ENCODE results near the gene GYPA. TPM values are rescaled to one million over a fixed set of nuclear protein-coding genes. Genes with fewer than 3 reads are reported as not detected.
"Not testable (repeated sequence)": the region's sequence is repeated elsewhere in the genome, so short reads cannot be mapped to it uniquely, and the experiment has no call there.

The GYPA gene
- total RNA-seq, 1 donor from 2014 or later = not detected

DNA sequence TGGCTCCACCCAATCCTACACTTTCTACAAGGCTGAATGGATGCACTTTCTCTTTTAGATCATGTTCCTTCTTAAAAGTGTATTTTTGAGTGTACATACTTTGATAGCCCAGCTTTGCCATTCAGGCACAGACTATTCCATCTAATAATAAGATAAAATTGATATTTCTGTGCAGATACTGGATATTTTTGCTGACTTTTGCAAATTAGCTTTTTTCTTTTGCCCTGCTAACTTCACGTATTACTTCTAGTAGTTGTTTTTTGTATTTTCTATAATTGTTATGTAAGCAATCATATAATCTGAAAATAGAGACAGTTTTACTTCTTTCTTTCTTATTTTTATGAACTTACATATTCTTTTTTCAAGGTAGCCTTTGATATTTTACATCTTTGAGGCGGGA, 13.5 kb upstream of the GYPA start:
- Histone ChIP-seq H3K27me3 (ENCODE audit: control insufficient read depth, insufficient read depth, low read length) (no peaks in the 10 kb centered on the region), H3K4me3 (ENCODE audit: low read depth, low read length) (no peak overlapping the region), H3K36me3 (ENCODE audit: control insufficient read depth, insufficient read depth, low read length) (no peaks in the 10 kb centered on the region)
- TF ChIP-seq, protein P1, sequence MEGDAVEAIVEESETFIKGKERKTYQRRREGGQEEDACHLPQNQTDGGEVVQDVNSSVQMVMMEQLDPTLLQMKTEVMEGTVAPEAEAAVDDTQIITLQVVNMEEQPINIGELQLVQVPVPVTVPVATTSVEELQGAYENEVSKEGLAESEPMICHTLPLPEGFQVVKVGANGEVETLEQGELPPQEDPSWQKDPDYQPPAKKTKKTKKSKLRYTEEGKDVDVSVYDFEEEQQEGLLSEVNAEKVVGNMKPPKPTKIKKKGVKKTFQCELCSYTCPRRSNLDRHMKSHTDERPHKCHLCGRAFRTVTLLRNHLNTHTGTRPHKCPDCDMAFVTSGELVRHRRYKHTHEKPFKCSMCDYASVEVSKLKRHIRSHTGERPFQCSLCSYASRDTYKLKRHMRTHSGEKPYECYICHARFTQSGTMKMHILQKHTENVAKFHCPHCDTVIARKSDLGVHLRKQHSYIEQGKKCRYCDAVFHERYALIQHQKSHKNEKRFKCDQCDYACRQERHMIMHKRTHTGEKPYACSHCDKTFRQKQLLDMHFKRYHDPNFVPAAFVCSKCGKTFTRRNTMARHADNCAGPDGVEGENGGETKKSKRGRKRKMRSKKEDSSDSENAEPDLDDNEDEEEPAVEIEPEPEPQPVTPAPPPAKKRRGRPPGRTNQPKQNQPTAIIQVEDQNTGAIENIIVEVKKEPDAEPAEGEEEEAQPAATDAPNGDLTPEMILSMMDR (IDR thresholded peaks at IDR 0.05; ENCODE audit: insufficient read depth, low read length, poor library complexity, severe bottlenecking) = no peak
- no peak for DNase-seq (ENCODE audit: low read depth)

DNA sequence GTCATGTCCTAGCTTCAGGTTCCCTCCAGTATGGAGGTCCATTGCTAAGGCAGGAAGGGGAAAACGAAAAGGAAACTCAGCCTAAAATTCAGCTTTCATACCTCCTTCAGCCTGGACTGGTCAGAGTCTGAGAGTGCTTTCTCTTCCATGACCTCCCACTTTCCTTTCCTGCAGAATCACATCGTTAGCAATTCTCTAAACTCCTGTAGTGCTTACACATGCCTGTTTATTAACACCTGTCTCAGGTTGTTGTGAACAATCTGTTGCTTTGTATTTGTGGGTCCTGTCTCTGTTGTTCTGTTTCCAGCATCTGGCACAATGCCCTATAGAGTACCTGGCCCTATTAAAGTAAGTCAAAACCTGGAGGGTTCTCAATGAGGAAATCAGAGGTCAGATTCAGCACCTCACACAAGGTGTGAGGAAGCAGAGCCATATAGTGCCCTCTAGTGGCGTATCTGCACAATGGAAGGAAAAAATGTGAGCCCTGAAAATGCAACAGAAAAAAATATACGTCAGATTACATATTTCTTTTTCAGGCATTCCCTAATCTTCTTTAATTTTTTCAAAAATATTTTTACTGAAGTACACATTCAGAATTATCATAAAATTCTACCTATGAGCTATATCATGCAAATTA, 2.3 kb upstream of the GYPA start:
- not testable (repeated sequence) for H3K4me3 ChIP-seq (ENCODE audit: low read depth, low read length); H3K27me3 ChIP-seq (ENCODE audit: control insufficient read depth, insufficient read depth, low read length); H3K36me3 ChIP-seq (ENCODE audit: control insufficient read depth, insufficient read depth, low read length); DNase-seq (ENCODE audit: low read depth)
- TF ChIP-seq, protein P1 (IDR thresholded peaks at IDR 0.05; ENCODE audit: insufficient read depth, low read length, poor library complexity, severe bottlenecking) = peak; percentile 60

- Histone ChIP-seq H3K27me3 (ENCODE audit: control insufficient read depth, insufficient read depth, low read length) (no peaks in the 10 kb centered on the region), H3K36me3 (ENCODE audit: control insufficient read depth, insufficient read depth, low read length) (no peaks in the 10 kb centered on the region), H3K4me3 (ENCODE audit: low read depth, low read length) (no peak overlapping the region)
- TF ChIP-seq, protein P1 (IDR thresholded peaks at IDR 0.05; ENCODE audit: insufficient read depth, low read length, poor library complexity, severe bottlenecking) = no peak
- DNase-seq (ENCODE audit: low read depth) = no peak
Observed at GRCh38 chr4:144141493-144141892, 975 bp upstream of the GYPA start.

DNA sequence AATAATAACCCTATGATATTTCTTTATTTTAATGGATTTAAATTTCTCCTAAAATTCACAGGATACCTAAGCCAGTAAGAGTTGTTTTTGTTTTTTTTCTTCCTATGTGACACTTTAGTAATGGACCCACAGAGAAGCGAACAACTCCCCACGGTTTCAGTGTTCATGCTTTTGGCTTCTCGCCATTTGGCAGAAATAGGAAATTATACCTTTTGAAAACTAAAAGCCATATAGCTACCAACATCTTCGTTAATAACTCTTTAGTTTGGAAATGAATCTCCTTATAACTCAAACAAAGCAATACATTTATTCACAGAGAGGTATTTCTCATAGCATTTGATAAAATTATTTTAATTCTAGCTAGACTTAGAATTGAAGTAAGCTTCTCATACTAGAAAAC, 527 bp downstream of the GYPA start:
- not testable (repeated sequence) for H3K36me3 ChIP-seq (ENCODE audit: control insufficient read depth, insufficient read depth, low read length); DNase-seq (ENCODE audit: low read depth); H3K27me3 ChIP-seq (ENCODE audit: control insufficient read depth, insufficient read depth, low read length); H3K4me3 ChIP-seq (ENCODE audit: low read depth, low read length)

DNA sequence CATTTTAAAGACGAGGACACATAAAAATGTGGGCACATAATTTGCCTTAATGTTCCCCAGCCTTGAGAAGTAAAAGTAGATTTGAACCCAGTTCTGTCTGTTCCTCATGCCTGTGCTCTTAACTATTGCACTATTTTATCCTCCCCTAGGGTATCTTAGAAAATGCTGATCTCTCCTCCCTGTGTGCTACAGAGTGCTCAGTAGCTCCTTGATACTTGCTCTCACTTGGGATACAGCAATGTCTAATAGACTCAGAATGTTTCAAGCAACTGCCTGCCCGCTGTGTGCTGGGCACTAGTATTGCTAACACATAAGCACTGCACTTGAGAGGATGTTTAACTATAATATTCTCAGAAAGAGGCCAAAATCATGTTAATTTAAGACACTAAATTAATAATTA, 971 bp downstream of the GYPA start:
- not testable (repeated sequence) for H3K36me3 ChIP-seq (ENCODE audit: control insufficient read depth, insufficient read depth, low read length)

DNA sequence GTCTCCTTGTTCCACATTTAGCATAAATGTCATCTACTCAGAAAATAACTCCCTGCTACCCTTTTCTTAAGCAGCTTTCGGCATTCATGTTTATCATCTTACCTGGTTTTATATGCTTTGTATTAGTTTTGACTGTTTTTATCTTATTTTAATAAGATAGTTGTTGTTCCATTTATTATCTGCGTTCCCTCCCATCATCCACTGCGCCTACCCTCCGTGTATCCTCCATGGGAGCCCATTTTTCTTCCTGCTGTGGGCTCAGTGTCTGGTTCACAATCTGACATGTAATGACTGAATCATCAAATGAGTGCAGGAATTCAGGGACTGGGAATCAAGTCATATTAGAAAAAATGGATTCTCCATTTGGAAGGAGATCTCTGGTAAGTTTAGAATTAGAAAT, 2.3 kb downstream of the GYPA start:
- not testable (repeated sequence) for H3K27me3 ChIP-seq (ENCODE audit: control insufficient read depth, insufficient read depth, low read length); DNase-seq (ENCODE audit: low read depth); H3K36me3 ChIP-seq (ENCODE audit: control insufficient read depth, insufficient read depth, low read length); H3K4me3 ChIP-seq (ENCODE audit: low read depth, low read length)

More for the DNA sequence above, 971 bp downstream of the GYPA start:
- H3K27me3 ChIP-seq (ENCODE audit: control insufficient read depth, insufficient read depth, low read length); H3K4me3 ChIP-seq (ENCODE audit: low read depth, low read length); DNase-seq (ENCODE audit: low read depth): not testable (repeated sequence)

DNA sequence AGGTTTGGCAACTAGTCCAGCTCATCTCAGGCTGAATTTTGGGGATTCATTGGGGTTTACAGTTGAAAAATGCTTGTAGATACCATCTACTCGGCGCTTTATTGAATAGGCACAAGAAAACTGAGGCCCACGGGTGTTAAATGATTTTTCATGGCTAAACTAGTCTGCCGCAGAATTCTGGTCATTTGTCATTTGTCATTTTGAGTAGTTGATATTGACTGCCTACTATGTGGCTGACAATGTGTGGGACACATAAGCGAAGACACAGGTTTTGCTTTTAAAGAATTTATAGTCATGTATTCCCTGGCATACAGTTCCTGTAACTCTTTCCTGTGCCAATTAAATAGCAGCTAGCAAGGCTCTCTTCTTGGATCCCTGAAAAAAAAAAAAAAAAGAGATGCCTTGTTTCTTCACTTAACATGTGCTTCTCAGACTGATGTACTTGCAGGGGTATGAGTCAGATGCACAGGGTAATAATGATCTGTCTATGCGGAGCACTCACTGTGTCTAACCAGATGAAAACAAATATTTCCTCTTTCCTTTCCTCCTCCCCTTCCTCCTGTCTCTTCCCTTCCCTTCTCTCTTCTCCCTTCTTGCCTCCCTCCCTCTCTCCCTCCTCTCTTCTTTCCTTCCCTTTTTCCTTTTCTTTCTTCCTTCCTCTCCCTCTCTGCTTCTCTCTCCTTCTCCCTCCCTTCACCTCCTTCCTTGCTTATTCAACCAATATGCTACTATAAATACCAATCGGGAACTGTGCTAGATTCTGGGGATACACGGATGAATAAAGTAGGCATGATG, 3.2 kb downstream of the GYPA start:
- not testable (repeated sequence) for DNase-seq (ENCODE audit: low read depth); H3K36me3 ChIP-seq (ENCODE audit: control insufficient read depth, insufficient read depth, low read length); H3K27me3 ChIP-seq (ENCODE audit: control insufficient read depth, insufficient read depth, low read length); H3K4me3 ChIP-seq (ENCODE audit: low read depth, low read length)

DNA sequence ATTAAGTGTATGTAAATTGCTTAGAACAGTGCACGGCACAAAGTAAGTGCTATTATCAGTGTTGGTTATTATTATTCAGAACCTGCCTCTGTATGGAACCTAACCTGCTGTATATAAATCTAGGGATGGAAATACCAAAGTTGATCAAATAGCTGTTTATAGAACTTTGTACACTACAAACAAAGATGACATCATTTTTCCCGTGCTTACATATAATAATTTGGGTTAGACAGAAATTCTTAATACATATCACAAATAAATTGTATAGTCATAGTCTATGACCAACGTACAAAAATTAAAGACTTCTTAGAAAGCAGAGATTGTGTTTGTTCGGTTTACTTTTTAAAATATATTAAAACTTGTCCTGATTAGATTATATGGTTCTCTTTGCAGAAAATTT, 4.3 kb downstream of the GYPA start:
- not testable (repeated sequence) for H3K36me3 ChIP-seq (ENCODE audit: control insufficient read depth, insufficient read depth, low read length); H3K4me3 ChIP-seq (ENCODE audit: low read depth, low read length); H3K27me3 ChIP-seq (ENCODE audit: control insufficient read depth, insufficient read depth, low read length); DNase-seq (ENCODE audit: low read depth)

- H3K36me3 ChIP-seq (ENCODE audit: control insufficient read depth, insufficient read depth, low read length); H3K4me3 ChIP-seq (ENCODE audit: low read depth, low read length); DNase-seq (ENCODE audit: low read depth); H3K27me3 ChIP-seq (ENCODE audit: control insufficient read depth, insufficient read depth, low read length): not testable (repeated sequence)
Observed at GRCh38 chr4:144130167-144130566, 10.4 kb downstream of the GYPA start.

DNA sequence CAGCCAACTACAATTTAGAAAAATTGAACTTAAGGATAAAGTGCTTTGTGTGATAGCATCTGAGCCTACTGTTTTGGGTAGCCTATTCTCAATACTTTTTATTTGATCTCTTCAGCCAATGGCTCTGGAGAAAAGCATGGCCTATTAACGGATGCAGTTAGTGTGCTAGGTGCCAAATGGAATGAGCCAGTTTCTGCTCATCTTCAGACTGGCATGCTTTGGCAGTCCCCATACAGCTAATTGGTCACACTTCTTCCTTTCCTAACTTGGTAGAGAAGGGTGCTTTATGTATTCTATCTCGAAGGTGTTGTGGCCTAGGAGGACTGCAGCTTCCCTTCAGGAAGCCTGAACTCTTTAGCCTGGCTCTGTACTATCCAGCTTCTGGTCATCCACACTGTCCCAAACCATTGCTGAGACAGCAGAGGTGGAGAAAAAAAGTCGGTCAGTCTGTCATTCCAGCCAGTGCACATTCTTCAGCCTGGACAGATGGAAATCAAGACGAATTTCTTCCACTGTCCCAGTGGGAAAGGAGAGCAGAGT, 11.1 kb downstream of the GYPA start:
- H3K27me3 ChIP-seq (ENCODE audit: control insufficient read depth, insufficient read depth, low read length); DNase-seq (ENCODE audit: low read depth); H3K36me3 ChIP-seq (ENCODE audit: control insufficient read depth, insufficient read depth, low read length); H3K4me3 ChIP-seq (ENCODE audit: low read depth, low read length): not testable (repeated sequence)

- H3K36me3 ChIP-seq (ENCODE audit: control insufficient read depth, insufficient read depth, low read length); H3K27me3 ChIP-seq (ENCODE audit: control insufficient read depth, insufficient read depth, low read length); DNase-seq (ENCODE audit: low read depth); H3K4me3 ChIP-seq (ENCODE audit: low read depth, low read length): not testable (repeated sequence)
Observed at GRCh38 chr4:144128709-144129320, 11.7 kb downstream of the GYPA start.
